CD4-positive, CD25-positive, alpha-beta regulatory T cell (primary cell): Measurements from ENCODE around the gene FILIP1L. TPM values are rescaled to one million over a fixed set of nuclear protein-coding genes. Genes with fewer than 3 reads are reported as not detected.

Source experiments
- ATAC-seq, 2 donors: fragments of 150-1000 bp; cut with Tn5 transposase; one replicate each; pipeline ENCODE4 v1.10.0; 2021; ENCODE audit warnings: low read depth in 2 of 2, moderate number of reproducible peaks in 2 of 2, moderate library complexity in 1 of 2
- DNase-seq, 3 donors: peaks; one replicate each; pipeline versions ENCODE4 v3.0.0 to v3.0.0-alpha.2; 2012 to 2022; ENCODE audit warnings: mixed read lengths in 1 of 3
- H3K27ac ChIP-seq: one replicate; pipeline ENCODE4 v1.7.0; 2013; ENCODE audit warnings: mild to moderate bottlenecking, low read length; ENCODE audit not compliant: insufficient read depth, poor library complexity, severe bottlenecking
- H3K27me3 ChIP-seq: one replicate; pipeline ENCODE4 v1.7.0; 2013; ENCODE audit warnings: low read length; ENCODE audit not compliant: control insufficient read depth, insufficient read depth
- H3K36me3 ChIP-seq: one replicate; pipeline ENCODE4 v1.7.0; 2013; ENCODE audit warnings: mild to moderate bottlenecking, low read length, moderate library complexity; ENCODE audit not compliant: control insufficient read depth, insufficient read depth
- H3K4me1 ChIP-seq: 2 replicates; pipeline ENCODE4 v1.7.0; 2013; ENCODE audit warnings: mild to moderate bottlenecking, low read length; ENCODE audit not compliant: insufficient read depth, control insufficient read depth, poor library complexity, severe bottlenecking
- H3K4me3 ChIP-seq: one replicate; pipeline ENCODE4 v1.7.0; 2013; ENCODE audit warnings: low read depth, mild to moderate bottlenecking, low read length, moderate library complexity
- H3K9me3 ChIP-seq, 2 experiments: 1 replicate in 1 of 2; 2 replicates in 1 of 2; pipeline ENCODE4 v1.7.0; 2013; ENCODE audit warnings: low read length in 2 of 2, mild to moderate bottlenecking in 1 of 2, moderate library complexity in 1 of 2; ENCODE audit not compliant: control insufficient read depth in 2 of 2
- H3K27ac Mint-ChIP-seq, 3 donors: one replicate each; pipeline ENCODE4 v1.8.0; 2020 to 2022; ENCODE audit warnings: mild to moderate bottlenecking in 3 of 3, mixed read lengths in 3 of 3, moderate library complexity in 2 of 3
- H3K27me3 Mint-ChIP-seq: one replicate; pipeline ENCODE4 v1.8.0; 2022; ENCODE audit warnings: mild to moderate bottlenecking, mixed read lengths
- H3K36me3 Mint-ChIP-seq: one replicate; pipeline ENCODE4 v1.8.0; 2020; ENCODE audit warnings: mixed read lengths
- H3K4me1 Mint-ChIP-seq, 4 donors: one replicate each; pipeline ENCODE4 v1.8.0; 2020 to 2022; ENCODE audit warnings: mixed read lengths in 4 of 4, mild to moderate bottlenecking in 1 of 4
- H3K4me3 Mint-ChIP-seq, 4 donors: one replicate each; pipeline ENCODE4 v1.8.0; 2020 to 2022; ENCODE audit warnings: mild to moderate bottlenecking in 4 of 4, mixed read lengths in 4 of 4, moderate library complexity in 3 of 4
- H3K9me3 Mint-ChIP-seq, 7 donors: one replicate each; pipeline ENCODE4 v1.8.0; 2020 to 2022; ENCODE audit warnings: mixed read lengths in 7 of 7, mild to moderate bottlenecking in 3 of 7, moderate library complexity in 2 of 7
- polyA plus RNA-seq, 4 donors: library from polyadenylated mRNA; unstranded; fragments of 300-500 nt; fragmentation: Illumina TruSeq; gene quantifications; one replicate each; pipeline ENCODE4 v1.2.3, GENCODE V29; 2021
- total RNA-seq: library from RNA; stranded (reverse); gene quantifications from one replicate; pipeline ENCODE4 v1.2.3, GENCODE V29; 2022

Gene FILIP1L
- total and polyA plus RNA-seq, 5 donors from 2014 or later: 0.37 to 1.0 (median 0.65) TPM; not detected in 2

DNA sequence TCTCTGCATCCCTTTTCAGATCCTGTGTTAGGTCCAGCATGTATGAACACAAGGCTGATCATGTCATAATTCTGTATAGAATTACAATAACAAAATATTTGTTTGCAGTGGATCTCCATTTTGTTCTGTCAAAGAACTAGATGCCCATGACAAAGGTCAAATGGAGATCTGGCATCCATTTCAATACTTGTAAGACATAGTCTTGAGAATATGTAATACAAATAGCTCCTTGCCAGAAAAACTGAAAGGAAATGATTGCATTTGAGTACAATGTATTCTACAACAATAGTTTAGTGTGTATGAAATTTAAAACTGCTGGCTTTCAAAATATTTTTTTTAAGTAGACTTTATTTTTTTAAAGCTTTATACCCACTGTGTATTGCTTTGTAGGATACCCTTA is 195.6 kb downstream of the FILIP1L start:
- Histone ChIP-seq H3K4me1 (no peaks in the 10 kb centered on the region), H3K9me3 (no peaks in the 10 kb centered on the region), H3K27ac (no peak overlapping the region), H3K36me3 (no peaks in the 10 kb centered on the region), H3K4me3 (no peak overlapping the region), H3K27me3 (no peaks in the 10 kb centered on the region)
- peaks cover 0 to 5% (median 0%) of the 10 kb centered on the region in 7 donors for H3K9me3 Mint-ChIP-seq
- no peaks in the 10 kb centered on the region for H3K27me3 Mint-ChIP-seq
- H3K4me3 Mint-ChIP-seq: no peak overlapping the region
- H3K4me1 Mint-ChIP-seq: peaks cover 0 to 20% (median 13%) of the 10 kb centered on the region in 4 donors
- DNase-seq (no peak), ATAC-seq (no peak)
- H3K36me3 Mint-ChIP-seq: peaks cover 18% of the 10 kb centered on the region
- no peak overlapping the region for H3K27ac Mint-ChIP-seq

DNA sequence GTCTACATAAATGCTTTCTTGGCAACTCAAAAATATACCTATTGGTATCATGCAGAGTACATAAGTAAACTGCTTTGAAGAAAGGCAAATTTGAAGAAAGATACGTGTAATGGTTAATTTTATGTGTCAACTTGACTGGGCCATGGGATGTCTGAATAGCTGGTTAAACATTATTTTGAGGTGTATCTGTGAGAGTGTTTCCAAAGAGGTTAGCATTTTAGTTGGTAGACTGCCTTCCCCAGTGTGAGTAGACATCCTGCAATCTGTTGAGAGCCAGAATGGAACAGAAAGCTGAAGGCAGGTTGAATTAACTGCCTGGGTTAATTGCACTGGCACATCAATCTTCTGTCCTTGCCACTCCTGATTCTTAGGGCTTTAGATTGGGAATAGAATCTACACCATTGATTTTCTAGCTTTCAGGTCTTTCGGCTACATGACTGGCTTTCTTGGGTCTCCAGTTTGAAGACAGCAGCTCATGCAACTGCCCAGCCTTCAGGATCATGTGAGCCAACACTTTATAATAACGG is 198.3 kb downstream of the FILIP1L start:
- Histone ChIP-seq H3K27me3 (no peaks in the 10 kb centered on the region), H3K4me3 (no peak overlapping the region), H3K9me3 (no peaks in the 10 kb centered on the region), H3K27ac (no peak overlapping the region), H3K4me1 (no peaks in the 10 kb centered on the region), H3K36me3 (no peaks in the 10 kb centered on the region)
- peaks cover 0 to 3% (median 0%) of the 10 kb centered on the region in 7 donors for H3K9me3 Mint-ChIP-seq
- H3K27me3 Mint-ChIP-seq: no peaks in the 10 kb centered on the region
- H3K27ac Mint-ChIP-seq: no peak overlapping the region
- H3K4me3 Mint-ChIP-seq: no peak overlapping the region
- DNase-seq (no peak), ATAC-seq (no peak)
- peaks cover 14% of the 10 kb centered on the region for H3K36me3 Mint-ChIP-seq
- peaks cover 0 to 12% (median 2%) of the 10 kb centered on the region in 4 donors for H3K4me1 Mint-ChIP-seq

DNA sequence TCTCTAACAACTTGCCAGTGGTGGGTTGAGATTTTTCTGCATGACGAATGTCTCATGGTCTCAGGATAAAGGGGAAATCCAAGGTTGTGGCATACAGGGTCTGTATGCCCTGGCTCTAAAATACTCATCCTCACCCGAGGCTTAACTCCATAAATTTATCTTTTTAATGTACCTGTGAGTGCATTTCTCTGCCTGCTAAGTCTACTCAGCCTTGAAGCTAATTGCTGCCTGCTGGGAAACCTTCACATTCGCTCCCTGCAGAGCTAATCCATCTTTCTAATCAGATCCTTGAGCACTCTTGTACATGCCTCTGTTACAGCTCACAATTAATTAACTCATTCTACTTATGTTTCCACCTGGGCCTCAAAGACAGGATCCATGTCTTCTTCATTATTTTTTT is 202.9 kb downstream of the FILIP1L start:
- ATAC-seq (no peak), DNase-seq (no peak)
- Histone ChIP-seq H3K27me3 (no peaks in the 10 kb centered on the region), H3K4me1 (no peaks in the 10 kb centered on the region), H3K9me3 (no peaks in the 10 kb centered on the region), H3K4me3 (no peak overlapping the region), H3K27ac (no peak overlapping the region), H3K36me3 (no peaks in the 10 kb centered on the region)
- peaks cover 0 to 5% (median 1%) of the 10 kb centered on the region in 4 donors for H3K4me1 Mint-ChIP-seq
- no peaks in the 10 kb centered on the region for H3K27me3 Mint-ChIP-seq
- H3K9me3 Mint-ChIP-seq: peaks cover 0 to 1% (median 0%) of the 10 kb centered on the region in 7 donors
- H3K36me3 Mint-ChIP-seq: peaks cover 11% of the 10 kb centered on the region
- H3K4me3 Mint-ChIP-seq: no peak overlapping the region
- H3K27ac Mint-ChIP-seq: no peak overlapping the region

DNA sequence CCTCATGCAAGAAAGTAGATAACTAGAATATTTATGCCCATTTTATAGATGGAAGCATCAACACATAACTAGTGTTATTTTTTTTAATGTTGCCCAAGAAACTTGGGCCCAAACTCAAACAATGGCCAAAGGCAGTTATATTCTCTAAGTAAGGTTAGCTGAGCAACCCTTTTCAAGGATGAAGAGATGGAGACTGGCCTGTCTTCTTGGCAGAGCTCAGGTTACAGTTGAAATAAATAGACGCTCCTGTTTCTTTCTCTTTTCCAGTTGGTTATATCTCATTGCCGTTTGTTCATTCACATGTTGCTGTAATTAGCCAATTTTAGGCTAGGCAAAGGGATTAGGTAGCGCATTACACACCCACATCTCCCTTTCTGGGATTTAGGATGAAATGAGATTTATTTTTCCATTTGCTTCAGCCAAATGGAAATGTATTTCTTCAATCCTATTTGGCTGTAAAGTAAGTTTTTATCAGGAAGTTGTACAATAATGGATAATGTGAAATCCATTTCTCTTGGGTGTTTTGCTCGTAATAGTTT is 203.5 kb downstream of the FILIP1L start:
- Histone ChIP-seq H3K9me3 (no peaks in the 10 kb centered on the region), H3K4me1 (no peaks in the 10 kb centered on the region), H3K27me3 (no peaks in the 10 kb centered on the region), H3K36me3 (no peaks in the 10 kb centered on the region), H3K4me3 (no peak overlapping the region), H3K27ac (no peak overlapping the region)
- H3K9me3 Mint-ChIP-seq: no peaks in the 10 kb centered on the region
- DNase-seq (no peak), ATAC-seq (no peak)
- H3K4me1 Mint-ChIP-seq: peaks cover 0 to 5% (median 1%) of the 10 kb centered on the region in 4 donors
- no peak overlapping the region for H3K27ac Mint-ChIP-seq
- H3K36me3 Mint-ChIP-seq: peaks cover 11% of the 10 kb centered on the region
- no peaks in the 10 kb centered on the region for H3K27me3 Mint-ChIP-seq
- H3K4me3 Mint-ChIP-seq: no peak overlapping the region

DNA sequence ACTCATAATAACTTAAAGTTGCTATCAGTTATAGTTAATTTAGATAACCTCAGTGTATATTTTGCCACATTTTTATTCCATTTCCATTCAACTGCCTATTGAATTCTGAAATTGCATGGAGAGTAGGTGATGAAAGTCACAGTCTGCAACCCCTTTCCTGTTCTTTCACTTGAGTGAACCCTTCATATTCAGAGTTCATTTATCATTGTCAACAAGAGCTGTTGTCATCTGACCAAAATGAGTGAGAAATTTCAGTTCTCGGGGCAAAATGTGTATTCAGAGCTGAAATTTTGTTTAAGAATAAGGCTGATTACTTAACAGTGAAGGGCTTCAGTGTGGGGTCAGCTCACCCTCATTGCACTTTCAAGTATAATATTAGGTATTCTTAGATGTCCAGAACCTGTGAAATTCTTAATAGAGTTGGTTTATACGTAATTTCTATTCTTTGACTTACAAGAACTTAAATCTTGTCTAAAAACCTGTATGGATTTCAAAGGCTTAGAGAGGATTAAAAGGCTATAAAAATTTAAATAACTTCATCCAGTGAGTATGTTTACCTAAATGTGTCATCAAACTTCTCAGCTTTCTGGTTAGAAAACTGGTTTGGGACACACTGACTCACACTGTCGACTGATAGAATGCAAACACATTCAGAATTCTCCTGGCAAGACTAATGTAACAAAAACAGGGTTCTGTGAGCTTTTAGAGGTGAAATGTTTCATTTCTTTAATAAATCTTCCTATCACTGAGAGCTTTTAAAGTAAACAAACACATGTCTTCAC is 204.4 kb downstream of the FILIP1L start:
- H3K9me3 Mint-ChIP-seq: no peaks in the 10 kb centered on the region
- ATAC-seq: no peak

DNA sequence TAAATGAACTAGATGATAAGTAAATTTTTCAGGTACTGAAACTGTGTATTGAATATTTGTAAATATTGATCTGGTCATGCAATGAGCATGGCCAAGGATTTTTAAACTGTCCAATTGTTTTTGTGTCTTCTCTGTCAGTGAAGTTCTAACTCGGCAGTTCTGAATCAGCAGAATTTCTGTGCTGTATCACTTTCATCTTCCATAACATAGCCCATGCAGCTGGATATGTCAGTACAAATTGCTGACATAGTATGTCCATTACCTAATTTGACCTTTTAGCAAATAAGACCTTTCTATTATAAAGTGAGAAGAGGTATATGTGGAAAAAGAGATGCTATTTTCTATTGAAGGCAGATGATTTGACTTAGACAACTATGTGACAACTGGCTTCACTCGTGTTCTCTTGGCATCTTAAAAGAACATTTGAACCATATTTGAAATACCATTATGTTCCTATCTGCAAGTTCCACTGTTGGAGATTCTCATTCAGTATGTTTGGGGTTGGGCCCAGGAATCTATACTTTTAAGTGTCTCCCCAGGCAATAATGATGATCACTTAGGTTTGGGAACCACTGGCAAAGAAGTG is 206.2 kb downstream of the FILIP1L start:
- DNase-seq (no peak), ATAC-seq (no peak)
- Histone ChIP-seq H3K36me3 (no peaks in the 10 kb centered on the region), H3K9me3 (no peaks in the 10 kb centered on the region), H3K4me3 (no peak overlapping the region), H3K27me3 (no peaks in the 10 kb centered on the region), H3K27ac (no peak overlapping the region), H3K4me1 (no peaks in the 10 kb centered on the region)
- Mint-ChIP-seq H3K4me3 (no peak overlapping the region), H3K36me3 (peaks cover 15% of the 10 kb centered on the region), H3K4me1 (peaks cover 0 to 11% (median 4%) of the 10 kb centered on the region in 4 donors), H3K27me3 (no peaks in the 10 kb centered on the region), H3K27ac (no peak overlapping the region), H3K9me3 (no peaks in the 10 kb centered on the region)

More for the DNA sequence above, 204.4 kb downstream of the FILIP1L start:
- no peak overlapping the region for H3K27ac Mint-ChIP-seq
- no peak overlapping the region for H3K4me3 ChIP-seq
- H3K4me1 Mint-ChIP-seq: peaks cover 0 to 5% (median 1%) of the 10 kb centered on the region in 4 donors
- DNase-seq: no peak
- H3K27me3 Mint-ChIP-seq: no peaks in the 10 kb centered on the region
- H3K4me3 Mint-ChIP-seq: no peak overlapping the region
- no peaks in the 10 kb centered on the region for H3K4me1 ChIP-seq
- H3K36me3 ChIP-seq: no peaks in the 10 kb centered on the region
- H3K27me3 ChIP-seq: no peaks in the 10 kb centered on the region
- H3K27ac ChIP-seq: no peak overlapping the region
- H3K9me3 ChIP-seq: no peaks in the 10 kb centered on the region
- peaks cover 11% of the 10 kb centered on the region for H3K36me3 Mint-ChIP-seq

DNA sequence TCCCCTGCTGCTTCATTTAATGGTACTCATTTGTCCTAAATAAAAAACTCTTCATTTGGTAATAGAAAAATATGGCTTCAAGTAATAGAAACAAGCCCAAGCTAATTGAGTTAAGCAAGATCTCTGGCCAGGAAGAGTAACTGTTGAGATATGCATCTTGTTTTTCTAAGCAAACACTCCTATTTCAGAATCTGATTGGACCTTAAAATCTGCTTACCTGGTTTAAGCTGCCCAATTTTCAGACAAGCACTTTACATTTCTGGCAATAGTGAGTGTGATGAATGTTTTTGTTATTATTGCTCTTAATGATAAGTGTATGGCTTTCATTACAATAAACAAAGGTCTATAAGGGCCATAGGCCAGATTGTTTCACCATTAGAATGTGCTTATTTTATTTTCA is 210.4 kb downstream of the FILIP1L start:
- Histone ChIP-seq H3K4me1 (no peaks in the 10 kb centered on the region), H3K27ac (no peak overlapping the region), H3K9me3 (no peaks in the 10 kb centered on the region), H3K4me3 (no peak overlapping the region), H3K27me3 (no peaks in the 10 kb centered on the region), H3K36me3 (no peaks in the 10 kb centered on the region)
- H3K9me3 Mint-ChIP-seq: no peaks in the 10 kb centered on the region
- DNase-seq (no peak), ATAC-seq (no peak)
- peaks cover 8% of the 10 kb centered on the region for H3K36me3 Mint-ChIP-seq
- H3K4me1 Mint-ChIP-seq: peaks cover 2 to 16% (median 9%) of the 10 kb centered on the region in 4 donors
- no peak overlapping the region for H3K4me3 Mint-ChIP-seq
- H3K27me3 Mint-ChIP-seq: no peaks in the 10 kb centered on the region
- no peak overlapping the region for H3K27ac Mint-ChIP-seq
